Activated CD8-positive, alpha-beta memory T cell treated with anti-CD3 and anti-CD28 coated beads, Interleukin-2, amount 50 U/mL, for 1 hour (primary cell): ENCODE measurements around the gene PMP22.
"Not testable (repeated sequence)": the region's sequence is repeated elsewhere in the genome, so short reads cannot be mapped to it uniquely, and the experiment has no call there.

Experiments
- DNase-seq: peaks from one replicate; pipeline ENCODE4 v3.0.0-alpha.2; 2020; ENCODE audit errors: extremely low read depth

Gene PMP22

GRCh38 chr17:15255713-15256454 is 9.2 kb downstream of the PMP22 start:
- no peak for DNase-seq

GRCh38 chr17:15250135-15250860 is 14.8 kb downstream of the PMP22 start:
- DNase-seq: no peak

GRCh38 chr17:15249487-15249886 is 15.6 kb downstream of the PMP22 start:
- DNase-seq: no peak

- DNase-seq: no peak
Observed at GRCh38 chr17:15247891-15248529, 17.1 kb downstream of the PMP22 start.

GRCh38 chr17:15245054-15245453 is 20.1 kb downstream of the PMP22 start:
- DNase-seq: no peak

GRCh38 chr17:15240644-15241043 is 24.5 kb downstream of the PMP22 start:
- no peak for DNase-seq

- no peak for DNase-seq
Observed at GRCh38 chr17:15239491-15239890, 25.6 kb downstream of the PMP22 start.

GRCh38 chr17:15238676-15239422 is 26.3 kb downstream of the PMP22 start:
- no peak for DNase-seq

GRCh38 chr17:15238057-15238456 is 27.1 kb downstream of the PMP22 start:
- DNase-seq: no peak

GRCh38 chr17:15237106-15237425 is 28.1 kb downstream of the PMP22 start:
- no peak for DNase-seq

- no peak for DNase-seq
Observed at GRCh38 chr17:15236281-15237105, 28.6 kb downstream of the PMP22 start.

GRCh38 chr17:15233971-15234370 is 31.2 kb downstream of the PMP22 start:
- DNase-seq: no peak

- DNase-seq: no peak
Observed at GRCh38 chr17:15233022-15233805, 31.9 kb downstream of the PMP22 start.

- DNase-seq: no peak
Observed at GRCh38 chr17:15232517-15232915, 32.6 kb downstream of the PMP22 start.

- DNase-seq: no peak
Observed at GRCh38 chr17:15231851-15232516, 33.1 kb downstream of the PMP22 start.

GRCh38 chr17:15230866-15231265 is 34.3 kb downstream of the PMP22 start:
- DNase-seq: no peak

- DNase-seq: not testable (repeated sequence)
Observed at GRCh38 chr17:15221827-15222226, 43.3 kb downstream of the PMP22 start.

GRCh38 chr17:15220785-15221184 is 44.3 kb downstream of the PMP22 start:
- no peak for DNase-seq

- DNase-seq: no peak
Observed at GRCh38 chr17:15216481-15216880, 48.6 kb downstream of the PMP22 start.
